Endothelial cell of umbilical vein (primary cell): ENCODE measurements around the gene LIN28B. TPM values are rescaled to one million over a fixed set of nuclear protein-coding genes. Genes with fewer than 3 reads are reported as not detected.

Experiments
- BruUV-seq: library from RNA; stranded (reverse); fragments of 400-500 nt; replicated peaks from 2 replicates; lab custom pipeline; 2021; lab: Mats Ljungman, UMichigan
- CTCF ChIA-PET: fragments of 300-600, 350-600 bp; sonication (Branson Sonifier 250); formaldehyde crosslinking; loops from one replicate; lab custom pipeline; 2021; ENCODE audit warnings: antibody characterized with exemption, inconsistent platforms; lab: Charles Lee
- POLR2A ChIA-PET: fragments of 300-600, 350-600 bp; sonication (Branson Sonifier 250); formaldehyde crosslinking; loops from one replicate; lab custom pipeline; 2021; ENCODE audit warnings: antibody characterized with exemption, inconsistent platforms; lab: Charles Lee
- DNase-seq: peaks from one replicate; pipeline ENCODE4 v3.0.0-alpha.2; 2011; ENCODE audit warnings: low read depth, low spot score
- FAIRE-seq: peaks from 2 replicates; lab custom pipeline; 2011; peaks lifted over from hg19 to GRCh38; lab: Jason Lieb, UNC
- H2AFZ ChIP-seq: 2 replicates; pipeline ENCODE4 v1.6.0; 2012; ENCODE audit warnings: low read depth, low read length, control low read depth, inconsistent platforms
- H3K27ac ChIP-seq: 2 replicates; pipeline ENCODE4 v1.5.1; 2011; ENCODE audit warnings: low read depth, mild to moderate bottlenecking, control low read depth, low read length, moderate library complexity; ENCODE audit not compliant: insufficient read depth
- H3K27me3 ChIP-seq, 2 experiments: 2 replicates each; pipeline versions ENCODE4 v1.6.0 to v1.6.1; 2011; ENCODE audit warnings: low read length in 2 of 2, mixed read lengths in 1 of 2; ENCODE audit not compliant: control insufficient read depth in 2 of 2, insufficient read depth in 2 of 2
- H3K36me3 ChIP-seq, 2 experiments: 2 replicates in 1 of 2; 3 replicates in 1 of 2; pipeline ENCODE4 v1.5.1; 2011; ENCODE audit warnings: low read length in 2 of 2, mild to moderate bottlenecking in 1 of 2, moderate library complexity in 1 of 2; ENCODE audit not compliant: control insufficient read depth in 2 of 2, insufficient read depth in 2 of 2; ENCODE audit errors: extremely low read depth in 1 of 2
- H3K4me1 ChIP-seq: 3 replicates; pipeline ENCODE4 v1.5.1; 2011; ENCODE audit warnings: mild to moderate bottlenecking, low read length; ENCODE audit not compliant: control insufficient read depth, insufficient read depth; ENCODE audit errors: extremely low read depth
- H3K4me2 ChIP-seq: 2 replicates; pipeline ENCODE4 v1.6.1; 2011; ENCODE audit warnings: low read length, control low read depth, mixed read lengths; ENCODE audit not compliant: insufficient read depth
- H3K4me3 ChIP-seq, 3 experiments: fragments of 200-600 bp in 1 of 3; sonication (generic), shearing (Covaris generic) in 1 of 3; replicated peaks in 1 of 3; 2 replicates each; pipeline ENCODE4 v1.5.1; 2011 to 2016; ENCODE audit warnings: control low read depth in 3 of 3, low read length in 3 of 3, mild to moderate bottlenecking in 2 of 3, inconsistent platforms in 1 of 3, low read depth in 1 of 3, moderate library complexity in 1 of 3; ENCODE audit not compliant: insufficient read depth in 1 of 3
- H3K79me2 ChIP-seq: 2 replicates; pipeline ENCODE4 v1.6.0; 2012; ENCODE audit warnings: low read length, inconsistent platforms; ENCODE audit not compliant: control insufficient read depth, insufficient read depth
- H3K9ac ChIP-seq: replicated peaks from 2 replicates; pipeline ENCODE3; 2011; ENCODE audit warnings: low read length, control low read depth; ENCODE audit not compliant: insufficient read depth; ENCODE audit errors: extremely low read depth
- H3K9me1 ChIP-seq: replicated peaks from 3 replicates; pipeline ENCODE4 v1.6.0; 2011; ENCODE audit warnings: mild to moderate bottlenecking, low read length; ENCODE audit not compliant: control insufficient read depth, insufficient read depth; ENCODE audit errors: extremely low read depth
- H3K9me3 ChIP-seq: replicated peaks from 2 replicates; pipeline ENCODE4 v1.5.1; 2012; ENCODE audit warnings: low read length, inconsistent platforms; ENCODE audit not compliant: control insufficient read depth, insufficient read depth
- H4K20me1 ChIP-seq: replicated peaks from 2 replicates; pipeline ENCODE3; 2011; ENCODE audit warnings: mild to moderate bottlenecking, low read length; ENCODE audit not compliant: control insufficient read depth, insufficient read depth; ENCODE audit errors: extremely low read depth
- EZH2 ChIP-seq: IDR thresholded peaks from 2 replicates; pipeline ENCODE4 v1.6.1; 2012; ENCODE audit warnings: borderline replicate concordance, low read depth, mild to moderate bottlenecking, moderate library complexity, low read length, inconsistent platforms; ENCODE audit not compliant: severe bottlenecking
- FOS ChIP-seq: IDR thresholded peaks from 2 replicates; pipeline ENCODE4 v1.6.1; 2011; ENCODE audit warnings: mild to moderate bottlenecking, low read length, moderate library complexity, borderline replicate concordance; ENCODE audit not compliant: insufficient read depth
- GATA2 ChIP-seq: IDR thresholded peaks from 2 replicates; pipeline ENCODE4 v1.7.0; 2011; ENCODE audit warnings: low read depth, mild to moderate bottlenecking, moderate library complexity, mixed read lengths, low read length; ENCODE audit not compliant: insufficient read length, insufficient read depth
- JUN ChIP-seq: IDR thresholded peaks from 2 replicates; pipeline ENCODE4 v1.6.1; 2011; ENCODE audit warnings: borderline replicate concordance, low read depth; ENCODE audit not compliant: insufficient read length, insufficient read depth
- MYC ChIP-seq: IDR thresholded peaks from one replicate; pipeline ENCODE4 v1.6.1; 2011; ENCODE audit warnings: mild to moderate bottlenecking, low read depth, low read length
- POLR2A ChIP-seq: IDR thresholded peaks from 2 replicates; pipeline ENCODE4 v1.6.1; 2012; ENCODE audit warnings: low read depth, mild to moderate bottlenecking, control low read depth, low read length
- POLR2AphosphoS5 ChIP-seq: IDR thresholded peaks from 2 replicates; pipeline ENCODE4 v1.6.1; 2012; ENCODE audit warnings: low read depth, mild to moderate bottlenecking, control low read depth, low read length, moderate library complexity; ENCODE audit not compliant: insufficient read depth
- dilution Hi-C: fragments of 300-500 bp; cut with MboI; formaldehyde crosslinking; loops from one replicate; pipeline ENCODE4 v1.15.0; 2019; ENCODE audit warnings: low sequenced_read_pairs; ENCODE audit not compliant: extremely low pct_ligation_motif_present
- intact Hi-C: fragments of 100-400 bp; cut with micrococcal nuclease; formaldehyde crosslinking; loops from one replicate; pipeline ENCODE4 v1.10.0; 2022
- polyA plus RNA-seq, 4 experiments: library from polyadenylated mRNA; depleted of rRNA in 3 of 4; stranded (reverse) in 3 of 4; unstranded in 1 of 4; fragments of >200 nt; gene quantifications; 2 replicates each; pipeline versions ENCODE4 v1.2.1 to v1.2.3, GENCODE V29; 2011 to 2012; ENCODE audit warnings: missing spikeins in 1 of 4
- total RNA-seq: library from RNA; stranded (reverse); gene quantifications from 2 replicates; pipeline ENCODE4 v1.2.3, GENCODE V29; 2021
- TF ChIP-seq, protein P1 (sequence below): IDR thresholded peaks from 2 replicates; pipeline ENCODE4 v1.6.1; 2011; ENCODE audit not compliant: insufficient read depth, insufficient read length
- TF ChIP-seq, protein P2 (sequence below), 2 donors: IDR thresholded peaks; 1 replicate in 1 of 2; 2 replicates in 1 of 2; pipeline ENCODE4 v1.5.1; 2011; ENCODE audit warnings: low read length in 2 of 2, mild to moderate bottlenecking in 2 of 2, moderate library complexity in 2 of 2, control low read depth in 1 of 2, inconsistent platforms in 1 of 2, low read depth in 1 of 2; ENCODE audit not compliant: insufficient read depth in 1 of 2; ENCODE audit errors: extremely low read depth in 1 of 2

LIN28B gene
- total and polyA plus RNA-seq, 2 donors (not counting 3 experiments of a cell fraction or from before 2014, with no cell fraction given): not detected

DNA sequence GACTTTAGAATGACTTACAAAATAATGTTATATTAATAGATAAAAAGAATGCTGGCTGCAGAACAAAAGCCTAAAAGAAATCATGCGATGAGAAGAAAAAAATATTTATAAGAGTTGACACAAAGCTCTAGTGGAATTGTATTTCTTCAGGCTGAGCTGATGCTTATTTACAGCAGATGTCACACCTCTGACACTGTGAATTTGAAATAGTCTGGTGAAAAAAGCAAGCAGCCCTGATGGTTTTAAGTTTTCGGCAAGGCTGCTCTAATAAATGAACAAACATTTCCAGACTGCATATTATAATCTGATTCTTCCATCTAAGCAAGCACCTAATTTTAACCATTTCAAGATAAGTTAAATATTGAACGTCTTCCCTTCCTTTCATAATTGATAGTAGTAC is 109.9 kb downstream of the LIN28B start:
- ChIA-PET POLR2A (no interaction called here), CTCF (interaction anchor here (0.6 to 3.1 kb wide), 2 partner anchors 11 to 277 kb away, joined by 3 to 16 read pairs; no protein-coding TSS in a partner anchor)
- no peak overlapping the region for H3K27ac ChIP-seq
- H3K79me2 ChIP-seq: no peaks in the 10 kb centered on the region
- H3K27me3 ChIP-seq: no peaks in the 10 kb centered on the region
- intact Hi-C loops (no loop called here), dilution Hi-C loops (no loop called here)
- H3K4me1 ChIP-seq: no peaks in the 10 kb centered on the region
- H3K9ac ChIP-seq: no peak overlapping the region
- no peaks in the 10 kb centered on the region for H4K20me1 ChIP-seq
- no TSS peak for BruUV-seq
- H2AFZ ChIP-seq: no peak overlapping the region
- H3K4me2 ChIP-seq: no peak overlapping the region
- no peaks in the 10 kb centered on the region for H3K9me1 ChIP-seq
- FAIRE-seq (no peak), DNase-seq (no peak)
- no peaks in the 10 kb centered on the region for H3K36me3 ChIP-seq
- H3K4me3 ChIP-seq: no peak overlapping the region
- no peak for TF ChIP-seq EZH2
- no peak for TF ChIP-seq JUN
- TF ChIP-seq FOS: no peak
- TF ChIP-seq, protein P1, sequence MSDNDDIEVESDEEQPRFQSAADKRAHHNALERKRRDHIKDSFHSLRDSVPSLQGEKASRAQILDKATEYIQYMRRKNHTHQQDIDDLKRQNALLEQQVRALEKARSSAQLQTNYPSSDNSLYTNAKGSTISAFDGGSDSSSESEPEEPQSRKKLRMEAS: no peak
- no peak for TF ChIP-seq MYC
- TF ChIP-seq, protein P2, sequence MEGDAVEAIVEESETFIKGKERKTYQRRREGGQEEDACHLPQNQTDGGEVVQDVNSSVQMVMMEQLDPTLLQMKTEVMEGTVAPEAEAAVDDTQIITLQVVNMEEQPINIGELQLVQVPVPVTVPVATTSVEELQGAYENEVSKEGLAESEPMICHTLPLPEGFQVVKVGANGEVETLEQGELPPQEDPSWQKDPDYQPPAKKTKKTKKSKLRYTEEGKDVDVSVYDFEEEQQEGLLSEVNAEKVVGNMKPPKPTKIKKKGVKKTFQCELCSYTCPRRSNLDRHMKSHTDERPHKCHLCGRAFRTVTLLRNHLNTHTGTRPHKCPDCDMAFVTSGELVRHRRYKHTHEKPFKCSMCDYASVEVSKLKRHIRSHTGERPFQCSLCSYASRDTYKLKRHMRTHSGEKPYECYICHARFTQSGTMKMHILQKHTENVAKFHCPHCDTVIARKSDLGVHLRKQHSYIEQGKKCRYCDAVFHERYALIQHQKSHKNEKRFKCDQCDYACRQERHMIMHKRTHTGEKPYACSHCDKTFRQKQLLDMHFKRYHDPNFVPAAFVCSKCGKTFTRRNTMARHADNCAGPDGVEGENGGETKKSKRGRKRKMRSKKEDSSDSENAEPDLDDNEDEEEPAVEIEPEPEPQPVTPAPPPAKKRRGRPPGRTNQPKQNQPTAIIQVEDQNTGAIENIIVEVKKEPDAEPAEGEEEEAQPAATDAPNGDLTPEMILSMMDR (IDR thresholded peaks at IDR 0.05; ENCODE audit: extremely low read depth in 1 of 2, insufficient read depth in 1 of 2, low read depth in 1 of 2, low read length in 2 of 2): no peak
- TF ChIP-seq GATA2: no peak
- no peak for TF ChIP-seq POLR2A
- TF ChIP-seq POLR2AphosphoS5: no peak
- no peaks in the 10 kb centered on the region for H3K9me3 ChIP-seq
